Peyer's patch (tissue), 4 donors: ENCODE data around the gene MYEOV.

Source experiments
- CTCF ChIP-seq, 6 experiments: fragments of 450-650 bp in 4 of 6; fragments of 200-600 bp in 2 of 6; sonication (generic) in 1 of 6; IDR thresholded peaks; one replicate each; pipeline ENCODE4 v1.5.1; 2017 to 2019; ENCODE audit warnings: antibody characterized with exemption in 6 of 6, mild to moderate bottlenecking in 3 of 6, moderate library complexity in 1 of 6
- POLR2A ChIP-seq, 2 donors: fragments of 450-650 bp; IDR thresholded peaks; one replicate each; pipeline ENCODE4 v1.5.1; 2017; ENCODE audit warnings: antibody characterized with exemption in 2 of 2, mild to moderate bottlenecking in 2 of 2, moderate library complexity in 2 of 2

GRCh38 chr11:69275178-69275577 lies 18.8 kb upstream of the MYEOV start:
- TF ChIP-seq CTCF (IDR thresholded peaks at IDR 0.05) (no peak), POLR2A (IDR thresholded peaks at IDR 0.05) (no peak)
